Activated naive CD8-positive, alpha-beta T cell treated with anti-CD3 and anti-CD28 coated beads for 36 hours (primary cell): Measurements from ENCODE around the gene PREP. TPM values are rescaled to one million over a fixed set of nuclear protein-coding genes. Genes with fewer than 3 reads are reported as not detected.

ENCODE experiments used
- DNase-seq: peaks from one replicate; pipeline ENCODE4 v3.0.0; 2021
- H3K27ac Mint-ChIP-seq: one replicate; pipeline ENCODE4 v1.8.0; 2022; ENCODE audit warnings: mild to moderate bottlenecking, moderate library complexity, mixed read lengths
- H3K27me3 Mint-ChIP-seq: one replicate; pipeline ENCODE4 v1.8.0; 2022; ENCODE audit warnings: mild to moderate bottlenecking, mixed read lengths
- H3K36me3 Mint-ChIP-seq: one replicate; pipeline ENCODE4 v1.8.0; 2021; ENCODE audit warnings: mild to moderate bottlenecking, mixed read lengths
- H3K4me1 Mint-ChIP-seq: one replicate; pipeline ENCODE4 v1.8.0; 2021; ENCODE audit warnings: mixed read lengths
- H3K4me3 Mint-ChIP-seq: one replicate; pipeline ENCODE4 v1.8.0; 2022; ENCODE audit warnings: mild to moderate bottlenecking, moderate library complexity, mixed read lengths
- H3K9me3 Mint-ChIP-seq: one replicate; pipeline ENCODE4 v1.8.0; 2022; ENCODE audit warnings: mixed read lengths
- total RNA-seq, 2 experiments: library from RNA; stranded (reverse); gene quantifications; one replicate each; pipeline ENCODE4 v1.2.3, GENCODE V29; 2021

The PREP gene
- total RNA-seq, 2 experiments from 2014 or later: 45.9 to 46.4 TPM

DNA sequence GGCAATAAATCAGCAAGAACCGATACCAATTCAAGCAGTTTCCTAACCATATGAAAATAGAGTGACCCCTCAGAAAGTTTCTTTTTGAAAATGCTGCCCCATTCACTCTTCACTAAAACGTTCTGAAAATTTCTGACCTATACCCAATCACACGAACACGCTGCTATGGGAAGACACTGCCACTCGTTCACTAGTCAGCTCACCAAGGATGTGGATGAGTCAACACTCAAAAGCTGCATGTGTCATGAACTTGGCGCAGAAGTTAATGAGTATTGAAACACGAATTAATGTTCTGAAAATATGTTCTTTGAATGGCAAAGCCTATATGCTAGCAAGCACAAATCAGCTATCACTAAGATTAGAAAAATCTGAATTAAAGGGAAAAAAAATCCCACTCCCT, 84.2 kb downstream of the PREP start:
- no peak for DNase-seq
- Mint-ChIP-seq H3K4me1 (no peaks in the 10 kb centered on the region), H3K36me3 (peaks cover 29% of the 10 kb centered on the region), H3K27me3 (no peaks in the 10 kb centered on the region), H3K27ac (no peak overlapping the region), H3K4me3 (no peak overlapping the region), H3K9me3 (no peaks in the 10 kb centered on the region)

DNA sequence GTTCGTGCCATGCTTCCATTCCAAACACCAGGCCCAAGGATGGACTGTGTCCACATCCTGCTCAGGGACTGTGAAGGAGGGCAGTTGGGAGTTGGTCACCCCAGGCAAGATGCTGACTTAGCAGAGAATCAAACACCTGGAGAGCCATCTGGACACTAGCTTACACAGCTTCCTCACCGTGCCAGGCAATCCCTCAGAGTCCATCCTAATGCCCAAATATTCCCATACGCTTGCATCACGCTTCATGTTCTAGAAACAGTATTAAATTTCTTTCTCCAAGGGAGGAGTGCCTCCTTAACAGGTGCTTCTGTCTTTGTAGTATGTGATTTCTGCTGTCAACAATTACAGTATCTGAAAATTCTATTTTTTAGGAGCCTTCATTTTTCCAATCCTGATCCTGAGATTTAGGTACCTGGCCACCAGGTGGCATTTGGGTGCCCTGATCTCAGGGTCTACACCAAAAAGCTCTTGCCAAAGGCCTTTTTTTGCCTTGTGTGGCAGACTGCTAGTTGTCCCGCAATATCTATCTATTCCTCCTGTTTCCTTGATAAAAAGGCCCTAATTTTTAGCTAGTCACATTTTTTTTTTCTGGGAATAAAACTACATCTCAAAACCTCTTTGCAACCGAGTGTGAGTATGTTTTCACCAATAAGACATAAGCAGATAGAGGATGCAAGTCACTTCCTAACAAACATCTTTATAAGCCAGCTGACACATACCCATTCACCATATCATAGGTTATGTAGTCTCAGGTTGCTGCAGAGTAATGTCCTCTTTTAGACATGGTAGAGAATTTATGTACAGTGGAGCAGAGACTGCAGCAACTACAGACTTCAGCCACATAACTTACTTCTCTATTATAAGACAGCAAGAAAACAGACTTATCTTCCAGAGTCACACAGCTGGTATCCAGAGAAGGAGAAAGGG, 85.0 kb downstream of the PREP start:
- H3K36me3 Mint-ChIP-seq: peaks cover 29% of the 10 kb centered on the region
- no peaks in the 10 kb centered on the region for H3K9me3 Mint-ChIP-seq
- no peak for DNase-seq
- no peak overlapping the region for H3K4me3 Mint-ChIP-seq
- no peaks in the 10 kb centered on the region for H3K4me1 Mint-ChIP-seq
- H3K27me3 Mint-ChIP-seq: no peaks in the 10 kb centered on the region
- H3K27ac Mint-ChIP-seq: no peak overlapping the region

DNA sequence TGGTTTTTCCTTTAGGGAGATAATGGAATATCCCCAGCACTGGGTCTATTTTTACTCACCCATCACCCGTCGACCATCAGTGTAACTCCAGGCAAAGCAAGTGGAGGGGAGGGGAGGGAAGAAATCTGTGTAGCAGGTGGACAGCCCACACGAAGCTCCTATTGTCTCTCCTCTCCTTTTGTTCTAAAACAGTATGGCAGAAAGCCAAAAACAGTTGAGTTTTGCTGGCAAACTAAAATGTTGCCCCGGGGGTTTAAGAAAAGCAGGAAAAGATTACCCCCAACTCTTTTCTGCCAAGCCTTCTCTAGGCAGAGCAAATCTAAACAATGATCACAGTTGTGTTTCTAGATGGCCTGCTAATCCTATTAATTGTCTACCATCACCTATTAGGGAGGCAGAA, 89.7 kb downstream of the PREP start:
- Mint-ChIP-seq H3K36me3 (peaks cover 31% of the 10 kb centered on the region), H3K4me3 (no peak overlapping the region), H3K27ac (no peak overlapping the region), H3K4me1 (no peaks in the 10 kb centered on the region), H3K27me3 (no peaks in the 10 kb centered on the region), H3K9me3 (no peaks in the 10 kb centered on the region)
- no peak for DNase-seq

DNA sequence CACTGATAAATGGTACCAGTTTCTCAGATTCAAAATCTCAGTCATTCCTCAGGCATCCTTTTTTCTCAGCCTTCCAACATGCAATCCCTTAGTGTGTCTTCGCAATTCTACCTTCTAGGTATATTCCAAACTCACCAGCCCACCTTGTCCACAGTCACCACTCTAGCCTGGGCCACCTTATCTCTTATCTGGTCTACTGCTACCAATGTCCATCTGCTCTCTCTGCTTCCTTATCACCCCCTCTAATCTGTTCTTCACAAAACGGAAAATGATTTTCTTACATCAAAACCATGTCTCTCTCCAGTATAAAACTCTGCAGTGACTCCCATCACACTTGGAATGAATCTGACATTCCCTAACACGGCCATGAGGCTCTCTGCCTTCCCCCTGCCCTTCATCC, 91.9 kb downstream of the PREP start:
- no peaks in the 10 kb centered on the region for H3K27me3 Mint-ChIP-seq
- peaks cover 21% of the 10 kb centered on the region for H3K36me3 Mint-ChIP-seq

DNA sequence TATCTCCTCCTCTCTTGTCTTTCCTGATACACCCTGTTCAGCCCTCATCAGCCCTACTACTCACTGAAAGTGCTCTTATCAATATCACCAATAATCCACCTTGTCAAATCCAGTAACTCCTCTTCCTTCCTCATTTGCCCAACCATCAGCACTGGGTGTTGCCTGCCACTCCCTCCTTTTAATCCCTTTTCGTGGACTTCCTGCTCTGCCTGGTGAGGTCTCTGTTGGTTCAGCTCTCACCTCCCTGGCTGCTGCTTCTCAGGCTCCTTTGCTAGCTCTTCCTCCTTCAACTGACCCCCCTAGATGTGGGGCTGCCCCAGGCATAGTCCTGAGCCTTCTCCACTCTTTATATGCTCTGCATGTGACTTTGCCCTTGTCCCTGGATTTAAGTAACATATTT, 92.5 kb downstream of the PREP start:
- DNase-seq: no peak
- Mint-ChIP-seq H3K9me3 (no peaks in the 10 kb centered on the region), H3K4me3 (no peak overlapping the region), H3K27ac (no peak overlapping the region), H3K4me1 (no peaks in the 10 kb centered on the region), H3K27me3 (no peaks in the 10 kb centered on the region), H3K36me3 (peaks cover 21% of the 10 kb centered on the region)

More for the DNA sequence above, 91.9 kb downstream of the PREP start:
- no peak overlapping the region for H3K27ac Mint-ChIP-seq
- H3K4me1 Mint-ChIP-seq: no peaks in the 10 kb centered on the region
- no peak for DNase-seq
- no peak overlapping the region for H3K4me3 Mint-ChIP-seq
- H3K9me3 Mint-ChIP-seq: no peaks in the 10 kb centered on the region

DNA sequence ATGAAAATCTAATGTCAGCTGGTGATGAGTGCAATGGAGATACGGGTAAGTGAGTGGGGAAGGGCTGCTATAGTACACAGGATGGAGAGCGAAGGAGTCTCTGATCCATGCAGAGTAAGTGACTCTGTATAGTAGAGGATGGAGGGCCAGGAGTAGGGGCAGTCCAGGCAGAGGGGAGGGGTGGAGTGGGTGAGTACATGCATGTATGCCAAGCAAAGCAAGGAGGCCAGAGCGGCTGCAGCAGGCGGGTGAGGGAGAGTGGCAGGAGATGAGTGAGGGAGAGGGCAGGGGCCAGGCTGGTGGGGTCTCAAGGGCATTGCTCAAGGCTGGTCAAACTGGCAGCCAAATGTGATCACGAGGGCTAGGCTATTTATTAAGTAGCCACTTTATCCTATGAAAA, 94.0 kb downstream of the PREP start:
- Mint-ChIP-seq H3K27ac (no peak overlapping the region), H3K9me3 (no peaks in the 10 kb centered on the region)

GRCh38 chr6:105305521-105305920, 97.4 kb downstream of the PREP start:
- Mint-ChIP-seq H3K36me3 (peaks cover 29% of the 10 kb centered on the region), H3K4me1 (no peaks in the 10 kb centered on the region), H3K27ac (no peak overlapping the region), H3K4me3 (no peak overlapping the region), H3K27me3 (no peaks in the 10 kb centered on the region), H3K9me3 (no peaks in the 10 kb centered on the region)
- no peak for DNase-seq

More for the DNA sequence above, 94.0 kb downstream of the PREP start:
- Mint-ChIP-seq H3K27me3 (no peaks in the 10 kb centered on the region), H3K4me3 (no peak overlapping the region), H3K4me1 (no peaks in the 10 kb centered on the region), H3K36me3 (peaks cover 18% of the 10 kb centered on the region)
- DNase-seq: no peak

DNA sequence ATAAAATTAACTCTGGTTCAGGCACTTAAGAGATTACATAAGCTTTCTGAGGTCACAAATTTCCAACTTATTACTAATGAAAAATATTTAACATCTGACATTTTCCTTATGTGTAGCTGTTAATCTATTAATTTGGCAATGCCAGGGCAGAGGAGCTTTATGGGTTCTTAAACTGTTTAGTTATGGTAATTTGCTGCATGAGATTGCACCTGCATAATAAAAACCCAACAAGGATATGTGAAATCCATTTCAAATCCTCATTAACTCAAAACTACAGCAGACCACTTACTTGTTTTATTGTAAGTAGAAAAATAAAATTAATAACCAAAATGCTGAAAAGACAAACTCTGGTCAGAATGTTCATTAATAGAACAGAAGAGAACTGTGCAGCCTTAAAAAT, 98.1 kb downstream of the PREP start:
- Mint-ChIP-seq H3K27me3 (no peaks in the 10 kb centered on the region), H3K4me3 (no peak overlapping the region), H3K9me3 (no peaks in the 10 kb centered on the region), H3K27ac (no peak overlapping the region), H3K36me3 (peaks cover 29% of the 10 kb centered on the region), H3K4me1 (no peaks in the 10 kb centered on the region)
- DNase-seq: no peak

DNA sequence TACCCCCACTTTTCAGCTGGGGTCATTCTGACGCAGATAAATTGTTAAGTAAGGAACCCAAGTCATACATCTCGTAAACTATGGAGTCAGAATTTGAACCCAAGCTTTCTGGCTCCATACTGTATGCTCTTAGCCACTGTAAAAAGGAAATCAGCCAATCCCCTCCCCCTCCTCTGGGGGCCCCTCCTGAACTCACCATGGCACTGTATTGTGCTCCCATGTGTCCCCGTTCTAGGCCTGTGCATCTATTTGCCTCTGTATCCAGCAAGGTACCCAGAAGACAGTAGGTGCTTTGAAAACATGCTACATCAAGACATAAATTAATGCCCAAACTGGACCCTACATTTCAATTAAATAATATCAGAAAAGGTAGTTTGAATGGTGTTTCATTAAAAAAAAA, 98.5 kb downstream of the PREP start:
- H3K4me3 Mint-ChIP-seq: no peak overlapping the region
- no peaks in the 10 kb centered on the region for H3K27me3 Mint-ChIP-seq
- DNase-seq: no peak
- no peak overlapping the region for H3K27ac Mint-ChIP-seq
- H3K4me1 Mint-ChIP-seq: no peaks in the 10 kb centered on the region
- no peaks in the 10 kb centered on the region for H3K9me3 Mint-ChIP-seq
- peaks cover 29% of the 10 kb centered on the region for H3K36me3 Mint-ChIP-seq

- Mint-ChIP-seq H3K4me3 (no peak overlapping the region), H3K27me3 (no peaks in the 10 kb centered on the region), H3K4me1 (peaks cover under 1% of the 10 kb centered on the region), H3K27ac (no peak overlapping the region), H3K9me3 (no peaks in the 10 kb centered on the region), H3K36me3 (peaks cover 26% of the 10 kb centered on the region)
- no peak for DNase-seq
Observed at GRCh38 chr6:105302617-105303128, 100.2 kb downstream of the PREP start.

DNA sequence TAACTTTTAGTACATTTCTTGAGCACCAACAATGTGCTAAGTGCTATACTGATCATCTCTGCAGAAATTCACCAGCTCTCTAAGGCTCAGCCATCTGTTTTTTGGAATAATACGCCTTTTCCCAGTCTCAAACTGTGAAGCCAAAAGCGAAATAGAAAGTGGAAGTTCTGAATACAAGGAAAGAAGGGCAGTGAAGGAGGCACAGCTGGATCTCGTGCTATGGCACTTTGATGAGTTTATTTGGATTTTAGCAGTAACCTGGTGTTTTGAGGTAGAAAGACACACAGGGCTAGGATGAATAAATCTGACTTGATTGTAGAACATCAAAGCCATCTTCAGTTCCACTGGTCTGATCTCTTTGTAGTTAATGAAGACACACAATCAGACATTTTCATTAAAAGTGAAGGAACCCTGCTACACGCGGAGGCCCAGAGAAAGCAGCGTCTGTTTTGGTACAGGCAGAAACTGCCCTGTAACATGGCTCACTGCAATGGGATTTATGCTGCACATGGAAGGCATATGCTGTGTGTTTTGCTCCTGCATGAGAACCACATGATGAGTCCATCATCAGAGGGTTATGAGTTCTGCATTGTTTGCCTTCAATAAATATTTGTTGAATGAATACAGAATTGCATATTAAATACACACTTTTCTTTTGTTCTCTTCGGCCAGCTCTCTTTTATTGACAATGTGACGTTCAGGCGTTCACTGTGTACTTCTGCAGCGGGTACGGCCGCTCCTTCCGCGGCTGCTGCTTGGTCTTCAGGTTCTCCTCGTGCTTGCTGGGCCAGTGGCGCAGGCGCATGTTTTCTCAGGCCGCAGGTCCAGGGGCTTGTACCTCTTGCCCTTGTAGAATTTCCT, 100.9 kb downstream of the PREP start:
- DNase-seq: no peak
- no peaks in the 10 kb centered on the region for H3K27me3 Mint-ChIP-seq
- no peaks in the 10 kb centered on the region for H3K9me3 Mint-ChIP-seq
- peaks cover 28% of the 10 kb centered on the region for H3K36me3 Mint-ChIP-seq
- H3K27ac Mint-ChIP-seq: no peak overlapping the region
- H3K4me3 Mint-ChIP-seq: no peak overlapping the region
- H3K4me1 Mint-ChIP-seq: peaks cover 2% of the 10 kb centered on the region

DNA sequence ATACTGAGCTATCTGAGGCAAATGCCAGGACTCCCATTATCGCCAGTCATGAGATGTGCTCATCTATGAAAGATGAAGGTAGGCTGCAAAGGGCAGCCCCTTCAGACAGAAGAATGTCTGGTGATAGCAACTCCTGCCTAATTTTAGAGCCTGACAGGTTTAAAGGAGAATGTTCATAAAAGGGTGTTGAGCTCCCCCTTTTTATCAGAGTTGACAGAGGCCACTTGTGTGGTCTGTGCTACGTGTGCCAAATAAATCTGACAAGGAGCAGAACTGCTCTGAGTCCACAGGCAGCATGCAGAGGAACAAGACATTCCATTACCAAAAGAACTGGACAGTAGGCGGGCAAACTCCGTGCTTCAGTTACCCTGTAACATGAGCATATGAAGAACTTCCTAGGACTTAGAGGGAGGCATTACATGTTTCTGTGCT, 101.8 kb downstream of the PREP start:
- Mint-ChIP-seq H3K27ac (no peak overlapping the region), H3K27me3 (no peaks in the 10 kb centered on the region), H3K9me3 (no peaks in the 10 kb centered on the region), H3K36me3 (peaks cover 31% of the 10 kb centered on the region), H3K4me1 (peaks cover 2% of the 10 kb centered on the region), H3K4me3 (no peak overlapping the region)
- DNase-seq: no peak

DNA sequence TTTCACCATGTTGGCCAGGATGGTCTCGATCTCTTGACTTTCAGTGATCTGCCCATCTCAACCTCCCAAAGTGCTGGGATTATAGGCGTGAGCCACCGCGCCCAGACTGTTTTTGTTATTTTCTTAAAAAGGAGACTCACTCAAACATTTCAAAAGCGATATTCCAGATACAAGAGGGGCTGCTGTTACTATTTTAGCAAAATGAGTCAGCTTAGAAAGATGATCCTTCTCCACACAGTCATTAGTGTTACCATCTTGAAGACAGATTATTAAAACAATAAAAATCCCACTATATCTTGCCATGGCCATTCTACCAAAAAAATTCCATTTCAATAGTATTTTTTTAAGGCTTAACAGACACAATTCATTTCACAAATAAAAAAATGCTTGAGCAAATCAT, 102.8 kb downstream of the PREP start:
- Mint-ChIP-seq H3K4me1 (peaks cover 2% of the 10 kb centered on the region), H3K27ac (no peak overlapping the region), H3K9me3 (no peaks in the 10 kb centered on the region), H3K27me3 (no peaks in the 10 kb centered on the region), H3K36me3 (peaks cover 33% of the 10 kb centered on the region), H3K4me3 (no peak overlapping the region)
- no peak for DNase-seq

GRCh38 chr6:105294129-105294528, 108.8 kb downstream of the PREP start:
- H3K9me3 Mint-ChIP-seq: no peaks in the 10 kb centered on the region
- H3K27ac Mint-ChIP-seq: no peak overlapping the region
- peaks cover 21% of the 10 kb centered on the region for H3K36me3 Mint-ChIP-seq
- no peak overlapping the region for H3K4me3 Mint-ChIP-seq
- H3K4me1 Mint-ChIP-seq: peaks cover 2% of the 10 kb centered on the region
- no peak for DNase-seq
- H3K27me3 Mint-ChIP-seq: no peaks in the 10 kb centered on the region

DNA sequence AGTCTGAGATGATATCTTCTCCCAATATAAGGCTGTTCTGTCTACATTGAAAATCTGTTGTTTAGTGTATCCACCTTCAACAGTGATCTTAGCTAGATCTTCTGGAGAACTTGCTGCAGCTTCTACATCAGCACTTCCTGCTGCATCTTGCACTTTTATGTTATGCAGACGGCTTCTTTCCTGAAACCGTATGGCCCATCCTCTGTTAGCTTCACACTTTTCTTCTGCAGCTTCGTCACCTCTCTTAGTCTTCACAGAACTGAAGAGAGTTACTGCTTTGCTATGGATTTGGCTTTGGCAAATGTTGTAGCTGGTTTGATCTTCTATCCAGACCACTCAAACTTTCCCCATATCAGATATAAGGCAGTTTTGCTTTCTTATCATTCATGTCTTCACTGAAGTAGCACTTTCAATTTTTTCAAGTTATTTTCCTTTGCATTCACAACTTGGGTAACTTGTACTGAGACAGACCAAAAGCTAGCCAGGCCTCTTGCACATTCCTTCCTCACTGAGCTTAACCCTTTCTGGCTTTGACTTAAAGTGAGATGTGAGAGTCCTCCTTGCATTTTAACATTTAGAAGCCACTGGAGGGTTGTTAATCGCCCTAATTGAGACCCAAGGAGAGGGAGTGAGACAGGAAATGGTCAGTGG, 110.1 kb downstream of the PREP start:
- H3K27ac Mint-ChIP-seq: no peak overlapping the region
- no peaks in the 10 kb centered on the region for H3K9me3 Mint-ChIP-seq
- no peaks in the 10 kb centered on the region for H3K27me3 Mint-ChIP-seq
- H3K4me3 Mint-ChIP-seq: no peak overlapping the region
- peaks cover 2% of the 10 kb centered on the region for H3K4me1 Mint-ChIP-seq
- no peak for DNase-seq
- H3K36me3 Mint-ChIP-seq: peaks cover 30% of the 10 kb centered on the region
